Ovary (tissue), 9 donors: Measurements from ENCODE around the gene TEF. TPM values are rescaled to one million over a fixed set of nuclear protein-coding genes. Genes with fewer than 3 reads are reported as not detected.

Experiments
- DNase-seq, 5 donors: peaks; one replicate each; pipeline ENCODE4 v3.0.0-alpha.2; 2019 to 2020
- H3K27ac ChIP-seq, 2 donors: fragments of 200-600 bp; one replicate each; pipeline versions ENCODE4 v1.5.1 to v1.8.0; 2019 to 2022
- H3K27me3 ChIP-seq: fragments of 200-600 bp; one replicate; pipeline ENCODE4 v1.8.0; 2022
- H3K36me3 ChIP-seq: fragments of 200-600 bp; sonication (generic); one replicate; pipeline ENCODE4 v1.5.1; 2019
- H3K4me1 ChIP-seq: one replicate; pipeline ENCODE4 v1.8.1; 2013; ENCODE audit warnings: mild to moderate bottlenecking, moderate library complexity; ENCODE audit not compliant: insufficient read depth
- H3K4me3 ChIP-seq: fragments of 200-600 bp; sonication (generic); one replicate; pipeline ENCODE4 v1.5.1; 2017
- H3K9me3 ChIP-seq, 2 donors: fragments of 200-600 bp in 1 of 2; sonication (generic) in 1 of 2; one replicate each; pipeline versions ENCODE4 v1.5.1 to v1.8.1; 2013 to 2019; ENCODE audit warnings: mild to moderate bottlenecking in 1 of 2, moderate library complexity in 1 of 2
- CTCF ChIP-seq, 3 donors: fragments of 450-650 bp in 2 of 3; fragments of 200-600 bp in 1 of 3; IDR thresholded peaks; one replicate each; pipeline versions ENCODE4 v1.5.1 to v1.8.0; 2016 to 2022; ENCODE audit warnings: antibody characterized with exemption in 3 of 3, mild to moderate bottlenecking in 1 of 3
- EP300 ChIP-seq: sonication (generic); formaldehyde crosslinking; IDR thresholded peaks from one replicate; pipeline ENCODE4 v1.6.1; 2017; ENCODE audit warnings: antibody characterized with exemption
- POLR2A ChIP-seq: fragments of 450-650 bp; IDR thresholded peaks from one replicate; pipeline ENCODE4 v1.6.1; 2017; ENCODE audit warnings: antibody characterized with exemption, mild to moderate bottlenecking, moderate library complexity
- WGBS, 3 donors: extraction: QIAGEN DNeasy Blood & Tissue Kit in 1 of 3; methylation state at CpG; one replicate each; pipeline versions ENCODE4 v1.1.5 to v1.1.7; 2013 to 2017; 5-methylcytosine and 5-hydroxymethylcytosine counted together
- intact Hi-C, 4 donors: fragments of 100-400 bp; cut with DNase I; formaldehyde crosslinking; loops; one replicate each; pipeline versions ENCODE4 v1.11.0 to v1.15.1; 2022 to 2023
- polyA plus RNA-seq, 2 donors: library from polyadenylated mRNA; stranded (reverse); fragments of 200-250 nt in 1 of 2; fragments of 350-450 nt in 1 of 2; fragmentation: Illumina TruSeq in 1 of 2; extraction: RNeasy Lipid Tissue Mini Kit (QIAGEN cat#74804) in 1 of 2; gene quantifications; one replicate each; pipeline ENCODE4 v1.2.3, GENCODE V29; 2013 to 2014
- total RNA-seq, 7 donors: library from RNA; depleted of rRNA in 2 of 7; stranded (reverse); fragments of >200 nt in 2 of 7; fragmentation: NEBNext Ultra II Directional in 3 of 7; extraction: Animal tissue kit (Norgen Biotek cat#: 25700) in 3 of 7; gene quantifications; one replicate each; pipeline versions ENCODE4 v1.1.0 to v1.2.4, GENCODE V29; 2016 to 2023
- donor health status: DM: no; HTN: no; CAD: no; lungs with moderate emphysema.
- donor health status: DM: no; HTN: no; CAD: no.
- donor health status: Bipolar disorder and iron deficiency.
- donor health status: DM: yes; HTN: yes; CAD: no.
- donor health status: DM: no; HTN: no; CAD: no.
- donor health status: DM: yes; HTN: yes; CAD: no.

TEF gene
- total and polyA plus RNA-seq, 9 donors: 10.8 to 64.6 (median 42.8) TPM

GRCh38 chr22:41364233-41364632, 17.5 kb upstream of the TEF start:
- intact Hi-C loops: no loop called here
- H3K4me1 ChIP-seq: peaks cover 15% of the 10 kb centered on the region
- no peaks in the 10 kb centered on the region for H3K27me3 ChIP-seq
- DNase-seq: no peak
- H3K36me3 ChIP-seq: no peaks in the 10 kb centered on the region
- no peaks in the 10 kb centered on the region for H3K9me3 ChIP-seq
- WGBS, 3 donors: 72 to 83% (median 77%) methylated on average over 6 of the region's 6 CpGs
- H3K27ac ChIP-seq: no peak overlapping the region
- H3K4me3 ChIP-seq: no peak overlapping the region
- TF ChIP-seq CTCF (IDR thresholded peaks at IDR 0.05): no peak
- no peak for TF ChIP-seq EP300
- TF ChIP-seq POLR2A: no peak

- Histone ChIP-seq H3K4me3 (no peak overlapping the region), H3K27me3 (no peaks in the 10 kb centered on the region), H3K9me3 (no peaks in the 10 kb centered on the region), H3K4me1 (peaks cover 16% of the 10 kb centered on the region), H3K36me3 (no peaks in the 10 kb centered on the region), H3K27ac (no peak overlapping the region)
- intact Hi-C loops: no loop called here
- 37 to 48% (median 43%) methylated on average over 8 of the region's 8 CpGs for WGBS, 3 donors
- DNase-seq: no peak
- TF ChIP-seq CTCF (IDR thresholded peaks at IDR 0.05) (no peak), EP300 (no peak), POLR2A (no peak)
These were observed 16.8 kb upstream of the TEF start for GRCh38 chr22:41364955-41365354.

- 64 to 71% (median 65%) methylated on average over 5 of the region's 5 CpGs for WGBS, 3 donors
- peaks cover 16% of the 10 kb centered on the region for H3K4me1 ChIP-seq
These were observed 16.3 kb upstream of the TEF start for GRCh38 chr22:41365425-41365824.

GRCh38 chr22:41366323-41367029, 15.3 kb upstream of the TEF start:
- peaks cover 18% of the 10 kb centered on the region for H3K4me1 ChIP-seq
- no peaks in the 10 kb centered on the region for H3K27me3 ChIP-seq
- no peak for DNase-seq
- peak overlapping the region; percentile 62 for H3K4me3 ChIP-seq
- peak overlapping the region; percentile 37 to 43 for H3K27ac ChIP-seq
- intact Hi-C loops: no loop called here
- 36 to 52% (median 37%) methylated on average over 16 to 17 of the region's 17 CpGs for WGBS, 3 donors
- TF ChIP-seq EP300: no peak
- TF ChIP-seq CTCF (IDR thresholded peaks at IDR 0.05): no peak
- TF ChIP-seq POLR2A: no peak
- no peaks in the 10 kb centered on the region for H3K9me3 ChIP-seq
- no peaks in the 10 kb centered on the region for H3K36me3 ChIP-seq

More at GRCh38 chr22:41365425-41365824, 16.3 kb upstream of the TEF start:
- TF ChIP-seq POLR2A (no peak), EP300 (no peak), CTCF (IDR thresholded peaks at IDR 0.05) (no peak)
- no peak for DNase-seq
- Histone ChIP-seq H3K36me3 (no peaks in the 10 kb centered on the region), H3K9me3 (no peaks in the 10 kb centered on the region), H3K27me3 (no peaks in the 10 kb centered on the region), H3K4me3 (no peak overlapping the region), H3K27ac (no peak overlapping the region)
- intact Hi-C loops: no loop called here
